ENCODE data around the gene S100A5. TPM values are rescaled to one million over a fixed set of nuclear protein-coding genes. Genes with fewer than 3 reads are reported as not detected.
"Not testable (repeated sequence)": the region's sequence is repeated elsewhere in the genome, so short reads cannot be mapped to it uniquely, and the experiment has no call there.

Gene S100A5
- total and polyA plus RNA-seq, 4 donors: not detected

GRCh38 chr1:153569465-153569864, 28.7 kb upstream of the S100A5 start:
- Histone ChIP-seq H3K27ac (ENCODE audit: low read depth, low read length) (no peak overlapping the region), H3K9me3 (ENCODE audit: control insufficient read depth, insufficient read depth, low read length) (no peaks in the 10 kb centered on the region), H3K4me3 (ENCODE audit: low read depth, low read length) (no peak overlapping the region), H3K27me3 (ENCODE audit: control insufficient read depth, insufficient read depth, low read length) (no peaks in the 10 kb centered on the region), H3K36me3 (ENCODE audit: control insufficient read depth, insufficient read depth, low read length) (no peaks in the 10 kb centered on the region), H3K4me1 (ENCODE audit: control insufficient read depth, insufficient read depth, low read length) (peaks cover 40% of the 10 kb centered on the region)
- no peak for DNase-seq (ENCODE audit: low read depth in 4 of 6, low spot score in 6 of 6)
- WGBS (ENCODE audit: insufficient coverage): 93% methylated on average over 4 of the region's 8 CpGs

GRCh38 chr1:153568367-153569099, 27.8 kb upstream of the S100A5 start:
- Histone ChIP-seq H3K27me3 (ENCODE audit: control insufficient read depth, insufficient read depth, low read length) (no peaks in the 10 kb centered on the region), H3K36me3 (ENCODE audit: control insufficient read depth, insufficient read depth, low read length) (no peaks in the 10 kb centered on the region), H3K27ac (ENCODE audit: low read depth, low read length) (no peak overlapping the region), H3K4me3 (ENCODE audit: low read depth, low read length) (peak overlapping the region; percentile 11), H3K9me3 (ENCODE audit: control insufficient read depth, insufficient read depth, low read length) (no peaks in the 10 kb centered on the region), H3K4me1 (ENCODE audit: control insufficient read depth, insufficient read depth, low read length) (peaks cover 40% of the 10 kb centered on the region)
- peak in 5 of 6 donors; percentile 50 to 92 (median 63) for DNase-seq (ENCODE audit: low read depth in 4 of 6, low spot score in 6 of 6)
- WGBS (ENCODE audit: insufficient coverage): 10% methylated on average over 21 of the region's 25 CpGs

GRCh38 chr1:153567621-153568366, 27.1 kb upstream of the S100A5 start:
- H3K36me3 ChIP-seq (ENCODE audit: control insufficient read depth, insufficient read depth, low read length): no peaks in the 10 kb centered on the region
- no peaks in the 10 kb centered on the region for H3K27me3 ChIP-seq (ENCODE audit: control insufficient read depth, insufficient read depth, low read length)
- peaks cover 40% of the 10 kb centered on the region for H3K4me1 ChIP-seq (ENCODE audit: control insufficient read depth, insufficient read depth, low read length)
- DNase-seq (ENCODE audit: low read depth in 4 of 6, low spot score in 6 of 6): no peak
- no peaks in the 10 kb centered on the region for H3K9me3 ChIP-seq (ENCODE audit: control insufficient read depth, insufficient read depth, low read length)
- 64% methylated on average over 20 of the region's 22 CpGs for WGBS (ENCODE audit: insufficient coverage)
- no peak overlapping the region for H3K27ac ChIP-seq (ENCODE audit: low read depth, low read length)
- no peak overlapping the region for H3K4me3 ChIP-seq (ENCODE audit: low read depth, low read length)

- H3K36me3 ChIP-seq (ENCODE audit: control insufficient read depth, insufficient read depth, low read length): no peaks in the 10 kb centered on the region
- H3K4me3 ChIP-seq (ENCODE audit: low read depth, low read length): no peak overlapping the region
- H3K4me1 ChIP-seq (ENCODE audit: control insufficient read depth, insufficient read depth, low read length): peaks cover 34% of the 10 kb centered on the region
- no peaks in the 10 kb centered on the region for H3K27me3 ChIP-seq (ENCODE audit: control insufficient read depth, insufficient read depth, low read length)
- H3K27ac ChIP-seq (ENCODE audit: low read depth, low read length): peak overlapping the region; percentile 54
- H3K9me3 ChIP-seq (ENCODE audit: control insufficient read depth, insufficient read depth, low read length): no peaks in the 10 kb centered on the region
- 48% methylated on average over 15 of the region's 16 CpGs for WGBS (ENCODE audit: insufficient coverage)
- peak in 2 of 6 donors; percentile 16 to 59 for DNase-seq (ENCODE audit: low read depth in 4 of 6, low spot score in 6 of 6)
These were observed 26.0 kb upstream of the S100A5 start for GRCh38 chr1:153566414-153567371.

- H3K9me3 ChIP-seq (ENCODE audit: control insufficient read depth, insufficient read depth, low read length): no peaks in the 10 kb centered on the region
- H3K27me3 ChIP-seq (ENCODE audit: control insufficient read depth, insufficient read depth, low read length): no peaks in the 10 kb centered on the region
- H3K4me1 ChIP-seq (ENCODE audit: control insufficient read depth, insufficient read depth, low read length): peaks cover 34% of the 10 kb centered on the region
- peak within 1 kb of the TSS; percentile 54 for H3K27ac ChIP-seq (ENCODE audit: low read depth, low read length)
- H3K36me3 ChIP-seq (ENCODE audit: control insufficient read depth, insufficient read depth, low read length): no peaks in the 10 kb centered on the region
- 89% methylated on average over 7 of the region's 8 CpGs for WGBS (ENCODE audit: insufficient coverage)
- H3K4me3 ChIP-seq (ENCODE audit: low read depth, low read length): no peak within 1 kb of the TSS
- DNase-seq (ENCODE audit: low read depth in 4 of 6, low spot score in 6 of 6): no peak
These were observed 25.0 kb upstream of the S100A5 start, which contains the start of gene S100A2 for GRCh38 chr1:153565529-153566374. Gene S100A2 (minus strand): TSS chr1:153565844. CDS start chr1:153563877, 1,967 bp downstream.

GRCh38 chr1:153563991-153564390, 23.3 kb upstream of the S100A5 start:
- no peaks in the 10 kb centered on the region for H3K36me3 ChIP-seq (ENCODE audit: control insufficient read depth, insufficient read depth, low read length)
- H3K27ac ChIP-seq (ENCODE audit: low read depth, low read length): no peak overlapping the region
- DNase-seq (ENCODE audit: low read depth in 4 of 6, low spot score in 6 of 6): no peak
- H3K4me1 ChIP-seq (ENCODE audit: control insufficient read depth, insufficient read depth, low read length): peaks cover 34% of the 10 kb centered on the region
- 85% methylated on average over 6 of the region's 7 CpGs for WGBS (ENCODE audit: insufficient coverage)
- no peak overlapping the region for H3K4me3 ChIP-seq (ENCODE audit: low read depth, low read length)
- H3K9me3 ChIP-seq (ENCODE audit: control insufficient read depth, insufficient read depth, low read length): no peaks in the 10 kb centered on the region
- H3K27me3 ChIP-seq (ENCODE audit: control insufficient read depth, insufficient read depth, low read length): no peaks in the 10 kb centered on the region

- Histone ChIP-seq H3K27me3 (ENCODE audit: control insufficient read depth, insufficient read depth, low read length) (no peaks in the 10 kb centered on the region), H3K4me3 (ENCODE audit: low read depth, low read length) (no peak overlapping the region), H3K9me3 (ENCODE audit: control insufficient read depth, insufficient read depth, low read length) (no peaks in the 10 kb centered on the region), H3K27ac (ENCODE audit: low read depth, low read length) (no peak overlapping the region), H3K36me3 (ENCODE audit: control insufficient read depth, insufficient read depth, low read length) (no peaks in the 10 kb centered on the region), H3K4me1 (ENCODE audit: control insufficient read depth, insufficient read depth, low read length) (peaks cover 29% of the 10 kb centered on the region)
- 63% methylated on average over 4 of the region's 6 CpGs for WGBS (ENCODE audit: insufficient coverage)
- DNase-seq (ENCODE audit: low read depth in 4 of 6, low spot score in 6 of 6): no peak
These were observed 22.8 kb upstream of the S100A5 start for GRCh38 chr1:153563483-153563901.

GRCh38 chr1:153562021-153562420, 21.3 kb upstream of the S100A5 start:
- not testable (repeated sequence) for H3K9me3 ChIP-seq (ENCODE audit: control insufficient read depth, insufficient read depth, low read length); H3K4me3 ChIP-seq (ENCODE audit: low read depth, low read length); H3K36me3 ChIP-seq (ENCODE audit: control insufficient read depth, insufficient read depth, low read length); H3K27me3 ChIP-seq (ENCODE audit: control insufficient read depth, insufficient read depth, low read length); DNase-seq (ENCODE audit: low read depth in 4 of 6, low spot score in 6 of 6); H3K27ac ChIP-seq (ENCODE audit: low read depth, low read length)
- H3K4me1 ChIP-seq (ENCODE audit: control insufficient read depth, insufficient read depth, low read length): peaks cover 18% of the 10 kb centered on the region
- WGBS (ENCODE audit: insufficient coverage): 100% methylated on average over 1 of the region's 3 CpGs
